ENCODE measurements around the gene PHKB.

DNA sequence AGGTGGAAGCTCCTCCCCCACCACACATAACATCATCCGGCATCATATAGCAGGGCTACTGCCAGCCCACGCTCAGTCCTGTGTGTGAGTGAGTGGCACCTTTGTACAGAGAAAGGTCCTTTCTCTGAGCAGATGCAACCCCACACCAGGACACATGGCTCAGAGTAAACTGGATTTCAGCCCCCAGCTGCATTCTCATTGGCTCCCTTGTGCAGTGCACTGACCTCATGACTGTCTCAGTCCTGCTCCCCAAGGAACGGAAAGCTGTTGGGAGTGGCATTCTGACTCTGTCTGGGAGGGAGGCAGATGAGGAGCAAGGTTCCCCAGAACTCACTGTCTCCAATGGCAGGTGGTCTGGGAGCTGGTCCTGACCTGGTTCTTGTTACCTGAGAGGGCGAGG, 244.1 kb downstream of the PHKB start:
- TF ChIP-seq, protein P1, sequence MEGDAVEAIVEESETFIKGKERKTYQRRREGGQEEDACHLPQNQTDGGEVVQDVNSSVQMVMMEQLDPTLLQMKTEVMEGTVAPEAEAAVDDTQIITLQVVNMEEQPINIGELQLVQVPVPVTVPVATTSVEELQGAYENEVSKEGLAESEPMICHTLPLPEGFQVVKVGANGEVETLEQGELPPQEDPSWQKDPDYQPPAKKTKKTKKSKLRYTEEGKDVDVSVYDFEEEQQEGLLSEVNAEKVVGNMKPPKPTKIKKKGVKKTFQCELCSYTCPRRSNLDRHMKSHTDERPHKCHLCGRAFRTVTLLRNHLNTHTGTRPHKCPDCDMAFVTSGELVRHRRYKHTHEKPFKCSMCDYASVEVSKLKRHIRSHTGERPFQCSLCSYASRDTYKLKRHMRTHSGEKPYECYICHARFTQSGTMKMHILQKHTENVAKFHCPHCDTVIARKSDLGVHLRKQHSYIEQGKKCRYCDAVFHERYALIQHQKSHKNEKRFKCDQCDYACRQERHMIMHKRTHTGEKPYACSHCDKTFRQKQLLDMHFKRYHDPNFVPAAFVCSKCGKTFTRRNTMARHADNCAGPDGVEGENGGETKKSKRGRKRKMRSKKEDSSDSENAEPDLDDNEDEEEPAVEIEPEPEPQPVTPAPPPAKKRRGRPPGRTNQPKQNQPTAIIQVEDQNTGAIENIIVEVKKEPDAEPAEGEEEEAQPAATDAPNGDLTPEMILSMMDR (IDR thresholded peaks at IDR 0.05; ENCODE audit: insufficient read depth, low read depth, low read length) = no peak
- TF ChIP-seq EZH2 (IDR thresholded peaks at IDR 0.05; ENCODE audit: insufficient read depth, low read length) = no peak
